Transverse colon (tissue), 4 donors: Measurements from ENCODE around the gene KIF3C. TPM values are rescaled to one million over a fixed set of nuclear protein-coding genes. Genes with fewer than 3 reads are reported as not detected.
"Not testable (repeated sequence)": the region's sequence is repeated elsewhere in the genome, so short reads cannot be mapped to it uniquely, and the experiment has no call there.

ENCODE experiments used
- DNase-seq: peaks from one replicate; pipeline ENCODE4 v3.0.0-alpha.2; 2019
- H3K27ac ChIP-seq, 4 donors: fragments of 200-600 bp; sonication (generic); 2 replicates each; pipeline ENCODE4 v1.5.1; 2016 to 2018; ENCODE audit warnings: inconsistent platforms in 4 of 4
- H3K27me3 ChIP-seq: fragments of 200-600 bp; sonication (generic); 2 replicates; pipeline ENCODE4 v1.5.1; 2017; ENCODE audit warnings: inconsistent platforms
- H3K36me3 ChIP-seq, 4 donors: fragments of 200-600 bp; sonication (generic); 2 replicates each; pipeline ENCODE4 v1.5.1; 2017 to 2019; ENCODE audit warnings: inconsistent platforms in 4 of 4
- H3K4me1 ChIP-seq, 4 donors: fragments of 200-600 bp; sonication (generic); 2 replicates each; pipeline ENCODE4 v1.5.1; 2017 to 2020; ENCODE audit warnings: inconsistent platforms in 4 of 4
- H3K4me3 ChIP-seq, 4 donors: fragments of 200-600 bp; sonication (generic); 1 replicate in 1 of 4; 2 replicates in 3 of 4; pipeline versions ENCODE4 v1.5.1 to v1.6.1; 2017 to 2019; ENCODE audit warnings: inconsistent platforms in 4 of 4
- H3K9me3 ChIP-seq, 2 donors: fragments of 200-600 bp; sonication (generic); 2 replicates each; pipeline ENCODE4 v1.5.1; 2017 to 2019; ENCODE audit warnings: inconsistent platforms in 2 of 2
- CTCF ChIP-seq, 5 experiments: fragments of 200-600 bp in 3 of 5; fragments of 450-650 bp in 2 of 5; sonication (generic) in 3 of 5; IDR thresholded peaks; 1 replicate in 2 of 5; 2 replicates in 3 of 5; pipeline ENCODE4 v1.5.1; 2016 to 2017; ENCODE audit warnings: antibody characterized with exemption in 5 of 5, inconsistent platforms in 3 of 5, mild to moderate bottlenecking in 2 of 5, moderate library complexity in 1 of 5
- EP300 ChIP-seq: sonication (generic); formaldehyde crosslinking; IDR thresholded peaks from one replicate; pipeline ENCODE4 v1.6.1; 2017; ENCODE audit warnings: antibody characterized with exemption, low read depth
- POLR2A ChIP-seq: fragments of 450-650 bp; IDR thresholded peaks from one replicate; pipeline ENCODE4 v1.6.1; 2016; ENCODE audit warnings: antibody characterized with exemption, mild to moderate bottlenecking, moderate library complexity
- POLR2AphosphoS5 ChIP-seq, 3 donors: sonication (generic); formaldehyde crosslinking; IDR thresholded peaks; one replicate each; pipeline ENCODE4 v1.6.1; 2016; ENCODE audit warnings: antibody characterized with exemption in 3 of 3
- WGBS, 2 donors: methylation state at CpG; one replicate each; pipeline ENCODE4 v1.1.5; 2018; ENCODE audit warnings: low coverage in 1 of 2; 5-methylcytosine and 5-hydroxymethylcytosine counted together
- in situ Hi-C, 4 donors: fragments of 200-750 bp; cut with MboI; loops; one replicate each; pipeline versions ENCODE4 v1.15.0 to v1.15.1; 2017; ENCODE audit warnings: low sequenced_read_pairs in 3 of 4, low pct_ligation_motif_present in 1 of 4, low pct_unique_long_range_greater_than_20kb in 1 of 4
- intact Hi-C: fragments of 100-400 bp; cut with DNase I; formaldehyde crosslinking; loops from one replicate; pipeline ENCODE4 v1.15.1; 2023; ENCODE audit warnings: low total_unique reads
- total RNA-seq, 4 donors: library from RNA; depleted of rRNA; stranded (reverse); fragments of >200 nt; gene quantifications; one replicate each; pipeline ENCODE4 v1.1.0, GENCODE V29; 2016

KIF3C gene
- total RNA-seq, 4 donors from 2014 or later, result 0.37 to 3.2 (median 2.0) TPM

GRCh38 chr2:26001743-26002351 is 19.6 kb upstream of the KIF3C start:
- Histone ChIP-seq H3K36me3 (no peaks in the 10 kb centered on the region), H3K27ac (peak overlapping the region; percentile 49 to 60 (median 58)), H3K4me3 (no peak overlapping the region), H3K4me1 (peaks cover 10 to 23% (median 14%) of the 10 kb centered on the region in 4 donors), H3K9me3 (no peaks in the 10 kb centered on the region), H3K27me3 (no peaks in the 10 kb centered on the region)
- TF ChIP-seq EP300 (no peak), CTCF (IDR thresholded peaks at IDR 0.05) (no peak), POLR2AphosphoS5 (IDR thresholded peaks at IDR 0.05) (no peak), POLR2A (no peak)
- 32% methylated on average over 4 of the region's 4 CpGs; no CpG with 5 or more reads in 1 of the 2 donors for WGBS, 2 donors
- peak; percentile 58 for DNase-seq
- intact Hi-C loops, result no loop called here
- in situ Hi-C loops, result no loop called here

GRCh38 chr2:26000561-26001082 is 18.3 kb upstream of the KIF3C start:
- Histone ChIP-seq H3K27ac (peak overlapping the region in 1 of 4 donors; percentile 31), H3K4me3 (no peak overlapping the region), H3K9me3 (no peaks in the 10 kb centered on the region), H3K36me3 (no peaks in the 10 kb centered on the region), H3K4me1 (peaks cover 10 to 23% (median 14%) of the 10 kb centered on the region in 4 donors), H3K27me3 (no peaks in the 10 kb centered on the region)
- in situ Hi-C loops (no loop called here), intact Hi-C loops (no loop called here)
- TF ChIP-seq POLR2AphosphoS5 (IDR thresholded peaks at IDR 0.05), result no peak
- no peak for TF ChIP-seq POLR2A
- TF ChIP-seq CTCF (IDR thresholded peaks at IDR 0.05), result no peak
- no peak for TF ChIP-seq EP300
- peak; percentile 18 for DNase-seq
- WGBS, 2 donors, result 57 to 59% methylated on average over 1 to 5 of the region's 5 CpGs

GRCh38 chr2:25999406-25999805 is 17.1 kb upstream of the KIF3C start:
- in situ Hi-C loops, result loop anchor here in 1 of 4 donors (10.0 kb wide), 1 partner anchor 145 kb away; no protein-coding TSS in a partner anchor
- WGBS, 2 donors, result 82 to 89% methylated on average over 7 of the region's 7 CpGs
- not testable (repeated sequence) for H3K27ac ChIP-seq

GRCh38 chr2:25998816-25999383 is 16.6 kb upstream of the KIF3C start:
- WGBS, 2 donors, result 92 to 93% methylated on average over 12 to 13 of the region's 13 CpGs
- H3K27ac ChIP-seq, H3K9me3 ChIP-seq, H3K27me3 ChIP-seq, H3K36me3 ChIP-seq, intact Hi-C loops, DNase-seq, H3K4me3 ChIP-seq: not testable (repeated sequence)
- in situ Hi-C loops, result loop anchor here in 1 of 4 donors (10.0 kb wide), 1 partner anchor 146 kb away; no protein-coding TSS in a partner anchor
- peaks cover 10 to 23% (median 14%) of the 10 kb centered on the region in 4 donors for H3K4me1 ChIP-seq

More at GRCh38 chr2:25999406-25999805, 17.1 kb upstream of the KIF3C start:
- H3K27me3 ChIP-seq, H3K4me3 ChIP-seq, DNase-seq, intact Hi-C loops, H3K36me3 ChIP-seq, H3K9me3 ChIP-seq: not testable (repeated sequence)
- H3K4me1 ChIP-seq, result peaks cover 10 to 23% (median 14%) of the 10 kb centered on the region in 4 donors

- Histone ChIP-seq H3K36me3 (no peaks in the 10 kb centered on the region), H3K4me3 (no peak overlapping the region), H3K9me3 (no peaks in the 10 kb centered on the region), H3K27ac (peak overlapping the region in 1 of 4 donors; percentile 31), H3K27me3 (no peaks in the 10 kb centered on the region), H3K4me1 (peaks cover 9 to 23% (median 12%) of the 10 kb centered on the region in 4 donors)
- intact Hi-C loops, result no loop called here
- 75 to 89% methylated on average over 1 of the region's 1 CpG for WGBS, 2 donors
- in situ Hi-C loops, result loop anchor here in 1 of 4 donors (10.0 kb wide), 1 partner anchor 148 kb away; no protein-coding TSS in a partner anchor
- no peak for TF ChIP-seq POLR2AphosphoS5 (IDR thresholded peaks at IDR 0.05)
- no peak for TF ChIP-seq CTCF (IDR thresholded peaks at IDR 0.05)
- TF ChIP-seq POLR2A, result no peak
- no peak for TF ChIP-seq EP300
- no peak for DNase-seq
These were observed 14.5 kb upstream of the KIF3C start for GRCh38 chr2:25996844-25997243.
